Left ventricle myocardium inferior (tissue), 1 donor: ENCODE data around the gene CPAMD8. TPM values are rescaled to one million over a fixed set of nuclear protein-coding genes. Genes with fewer than 3 reads are reported as not detected.
A peak's percentile ranks its signal among the peaks of the same experiment; 100 is the strongest.

Experiments
- DNase-seq: peaks from one replicate; pipeline ENCODE4 v3.0.0-alpha.2; 2020
- H3K27ac ChIP-seq: fragments of 200-600 bp; replicated peaks from 2 replicates; pipeline ENCODE4 v1.8.0; 2021
- H3K27me3 ChIP-seq: fragments of 200-600 bp; 2 replicates; pipeline ENCODE4 v1.8.0; 2021; ENCODE audit warnings: low read depth
- H3K36me3 ChIP-seq: fragments of 200-600 bp; 2 replicates; pipeline ENCODE4 v1.8.0; 2021
- H3K4me1 ChIP-seq: fragments of 200-600 bp; 2 replicates; pipeline ENCODE4 v1.8.0; 2021
- H3K4me3 ChIP-seq: fragments of 200-600 bp; 2 replicates; pipeline ENCODE4 v1.8.0; 2021; ENCODE audit warnings: mild to moderate bottlenecking, moderate library complexity
- H3K9me3 ChIP-seq: fragments of 200-600 bp; replicated peaks from 2 replicates; pipeline ENCODE4 v1.8.0; 2021
- CTCF ChIP-seq: fragments of 200-600 bp; IDR thresholded peaks from 2 replicates; pipeline ENCODE4 v1.8.0; 2021; ENCODE audit warnings: antibody characterized with exemption, mild to moderate bottlenecking, borderline replicate concordance
- intact Hi-C: fragments of 100-400 bp; cut with micrococcal nuclease; formaldehyde crosslinking; loops from one replicate; pipeline ENCODE4 v1.11.0; 2022
- total RNA-seq: library from RNA; stranded (reverse); fragmentation: NEBNext Ultra II Directional; extraction: Animal tissue kit (Norgen Biotek cat#: 25700); gene quantifications from one replicate; pipeline ENCODE4 v1.2.1, GENCODE V29; 2021
- donor health status: DM: no; HTN: yes; CAD: no; lungs with severe emphysema.

The CPAMD8 gene
- total RNA-seq, 1 donor from 2014 or later: 13.7 TPM

DNA sequence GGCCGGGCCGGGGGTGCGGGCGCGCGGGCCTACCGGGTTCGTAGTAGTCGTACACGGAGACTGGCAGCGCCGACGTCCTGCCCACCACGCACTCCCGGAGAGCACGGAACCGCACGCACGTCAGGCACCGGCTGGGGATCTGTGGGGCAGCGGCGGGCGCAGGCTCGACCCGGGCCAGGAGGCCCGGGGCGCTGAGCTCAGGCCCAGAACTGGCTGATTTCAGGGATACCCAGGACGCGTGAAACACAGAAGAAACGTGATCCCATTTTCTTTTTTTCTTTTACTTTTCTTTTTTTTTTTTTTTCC is 128.8 kb downstream of the CPAMD8 start:
- intact Hi-C loops: no loop called here
- H3K9me3 ChIP-seq: no peaks in the 10 kb centered on the region
- TF ChIP-seq CTCF: no peak
- H3K4me3 ChIP-seq: peak overlapping the region; percentile 71
- H3K36me3 ChIP-seq: no peaks in the 10 kb centered on the region
- H3K27ac ChIP-seq: peak overlapping the region; percentile 78
- H3K27me3 ChIP-seq: peaks cover 6% of the 10 kb centered on the region
- H3K4me1 ChIP-seq: peaks cover 37% of the 10 kb centered on the region
- DNase-seq: no peak

DNA sequence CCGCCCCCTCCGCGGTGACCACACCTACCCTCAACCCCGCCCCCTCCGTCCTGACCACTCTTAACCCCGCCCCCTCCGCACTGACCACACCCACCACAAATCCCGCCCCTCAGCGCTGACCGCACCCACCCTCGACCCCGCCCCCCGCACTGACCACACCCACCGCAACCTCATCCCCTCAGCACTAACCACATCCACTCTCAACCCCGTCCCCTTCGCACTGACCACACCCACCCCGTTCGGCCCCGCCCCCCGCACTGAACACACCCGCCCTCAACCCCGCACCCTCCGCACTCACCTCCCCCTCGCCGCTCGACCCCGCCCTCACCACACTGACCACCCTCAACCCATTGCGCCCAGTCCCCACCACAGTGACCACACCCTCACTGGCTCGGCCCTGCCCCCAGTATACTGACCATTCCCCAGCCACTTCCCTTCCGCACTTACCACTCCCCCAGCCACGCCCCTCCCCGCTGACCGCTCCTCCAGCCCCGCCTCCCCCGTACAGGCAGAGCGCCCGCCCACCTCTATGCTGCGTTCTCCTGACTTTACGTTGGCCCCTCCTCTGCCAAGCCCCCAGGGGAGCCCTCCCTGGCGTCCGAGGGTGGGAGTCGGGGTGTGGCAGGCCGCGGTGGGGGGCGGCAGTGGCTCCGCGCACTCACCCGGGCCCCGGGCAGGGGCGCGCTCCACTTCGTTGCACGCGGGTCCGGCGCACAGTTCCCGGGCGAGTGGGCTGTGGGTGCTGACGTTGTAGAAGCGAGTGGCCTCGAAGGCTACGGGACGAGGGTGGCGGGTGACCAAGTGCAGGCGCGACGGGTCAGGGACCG is 129.4 kb downstream of the CPAMD8 start:
- Histone ChIP-seq H3K9me3 (no peaks in the 10 kb centered on the region), H3K27me3 (peaks cover 6% of the 10 kb centered on the region), H3K36me3 (no peaks in the 10 kb centered on the region), H3K4me3 (peak overlapping the region; percentile 71), H3K4me1 (peaks cover 37% of the 10 kb centered on the region), H3K27ac (peak overlapping the region; percentile 78)
- no peak for TF ChIP-seq CTCF
- intact Hi-C loops: no loop called here
- DNase-seq: peak; percentile 94

- Histone ChIP-seq H3K36me3 (no peaks in the 10 kb centered on the region), H3K4me3 (peak overlapping the region; percentile 71), H3K27ac (peak overlapping the region; percentile 87), H3K4me1 (peaks cover 37% of the 10 kb centered on the region), H3K9me3 (no peaks in the 10 kb centered on the region), H3K27me3 (peaks cover 6% of the 10 kb centered on the region)
- intact Hi-C loops: no loop called here
- no peak for TF ChIP-seq CTCF
- DNase-seq: no peak
Observed at GRCh38 chr19:16896146-16897028, 130.2 kb downstream of the CPAMD8 start.

DNA sequence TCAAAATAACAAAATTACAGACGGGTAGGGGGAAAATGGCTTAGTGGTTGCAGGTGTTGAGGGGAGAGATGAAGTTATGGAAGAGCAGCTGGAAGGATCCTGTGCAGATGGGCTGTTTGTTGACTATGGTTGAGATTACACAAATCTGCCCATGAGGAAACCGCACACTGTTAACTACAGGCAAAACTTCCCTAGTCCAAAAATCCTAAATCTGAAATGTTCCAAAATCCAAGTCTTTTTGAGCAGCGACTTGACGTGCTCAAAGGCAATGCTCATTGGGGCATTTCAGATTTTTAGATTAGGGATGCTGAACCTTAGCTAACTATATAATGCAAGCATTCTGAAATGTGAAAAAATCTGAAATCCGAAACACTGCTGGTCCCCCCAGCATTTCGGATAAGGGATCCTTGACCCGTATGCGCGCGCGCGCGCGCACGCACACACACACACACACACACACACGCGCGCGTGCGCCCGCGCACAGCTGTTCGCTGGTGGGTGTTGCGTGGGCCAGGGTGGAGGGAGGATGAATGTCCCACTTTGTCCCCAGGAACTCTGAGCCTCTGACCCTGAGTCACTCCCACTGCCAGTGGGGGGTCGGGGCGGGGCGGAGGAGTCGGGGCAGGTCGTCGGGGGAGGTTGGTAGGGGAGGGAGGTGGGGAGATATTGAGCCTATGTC is 131.0 kb downstream of the CPAMD8 start:
- Histone ChIP-seq H3K27me3 (peaks cover 6% of the 10 kb centered on the region), H3K36me3 (no peaks in the 10 kb centered on the region), H3K4me1 (peaks cover 37% of the 10 kb centered on the region), H3K9me3 (no peaks in the 10 kb centered on the region), H3K27ac (peak overlapping the region; percentile 87), H3K4me3 (peak overlapping the region; percentile 71)
- no peak for DNase-seq
- intact Hi-C loops: no loop called here
- TF ChIP-seq CTCF: no peak

- Histone ChIP-seq H3K4me1 (peaks cover 46% of the 10 kb centered on the region), H3K36me3 (no peaks in the 10 kb centered on the region), H3K4me3 (no peak overlapping the region), H3K27ac (peak overlapping the region; percentile 42), H3K27me3 (peaks cover 6% of the 10 kb centered on the region), H3K9me3 (no peaks in the 10 kb centered on the region)
- no peak for TF ChIP-seq CTCF
- intact Hi-C loops: no loop called here
- DNase-seq: no peak
Observed at GRCh38 chr19:16894080-16894479, 132.5 kb downstream of the CPAMD8 start.
